ENCODE results near the gene RNF19B. TPM values are rescaled to one million over a fixed set of nuclear protein-coding genes. Genes with fewer than 3 reads are reported as not detected.

RNF19B gene
- total RNA-seq, 1 experiment from 2014 or later, result 15.0 TPM

DNA sequence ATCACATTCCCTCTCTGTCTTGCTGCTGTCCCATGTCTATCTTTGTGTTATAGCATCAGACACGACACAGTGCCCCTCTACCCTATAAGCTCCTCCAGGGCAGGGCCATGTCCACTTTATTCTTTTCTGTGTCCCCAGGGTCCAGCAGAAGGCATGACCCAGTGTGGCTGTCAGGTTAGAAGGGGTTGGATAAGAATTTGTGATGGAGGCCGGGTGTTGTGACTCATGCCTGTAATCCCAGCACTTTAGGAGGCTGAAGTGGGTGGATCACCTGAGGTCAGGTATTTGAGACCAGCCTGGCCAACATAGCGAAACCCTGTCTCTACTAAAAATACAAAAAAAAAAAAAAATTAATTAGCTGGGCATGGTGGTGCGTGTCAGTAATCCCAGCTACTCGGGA lies 26.3 kb upstream of the RNF19B start:
- no peaks in the 10 kb centered on the region for H3K9me3 ChIP-seq (ENCODE audit: control insufficient read depth, low read depth, low read length)
- no peak overlapping the region for H3K14ac ChIP-seq (ENCODE audit: insufficient read depth, low read length)
- H4K8ac ChIP-seq (replicated peaks; ENCODE audit: insufficient read length, low read depth, low read length), result no peak overlapping the region
- no peak overlapping the region for H3T11ph ChIP-seq (ENCODE audit: low read length)
- Mint-ChIP-seq H3K36me3 (ENCODE audit: insufficient read depth in 1 of 3, low read depth in 3 of 3) (no peaks in the 10 kb centered on the region), H3K27me3 (ENCODE audit: low read depth) (peaks cover 2% of the 10 kb centered on the region; the same call in 1 of the 2 replicates), H3K9me3 (no peaks in the 10 kb centered on the region), H3K4me3 (no peak overlapping the region), H3K4me1 (peaks cover 25 to 28% of the 10 kb centered on the region in 2 experiments), H3K27ac (no peak overlapping the region)
- H2AK5ac ChIP-seq (ENCODE audit: insufficient read length, low read length), result no peak overlapping the region
- no peak overlapping the region for H3K4ac ChIP-seq (ENCODE audit: low read depth, low read length)
- H3K4me1 ChIP-seq (ENCODE audit: insufficient read depth, low read length), result peaks cover 6% of the 10 kb centered on the region; the same call in 1 of the 2 replicates
- no peak for DNase-seq
- H3K79me1 ChIP-seq (ENCODE audit: insufficient read depth, low read depth, low read length, poor library complexity, severe bottlenecking), result no peaks in the 10 kb centered on the region
- no peak overlapping the region for H2BK15ac ChIP-seq (ENCODE audit: low read depth, low read length)
- no peak overlapping the region for H3K9ac ChIP-seq (ENCODE audit: extremely low read depth, insufficient read length, low read length)
- H2BK5ac ChIP-seq (ENCODE audit: insufficient read length, low read length), result no peak overlapping the region
- H3K27ac ChIP-seq (ENCODE audit: insufficient read length, low read depth, low read length), result no peak overlapping the region
- no peak overlapping the region for H3K56ac ChIP-seq (ENCODE audit: insufficient read length, low read depth, low read length)
- no peak overlapping the region for H3K4me2 ChIP-seq (ENCODE audit: insufficient read depth, insufficient read length, low read length)
- no peaks in the 10 kb centered on the region for H3K27me3 ChIP-seq (ENCODE audit: insufficient read depth, low read length)
- H4K91ac ChIP-seq (ENCODE audit: insufficient read length, low read depth, low read length), result no peak overlapping the region
- H3K18ac ChIP-seq (ENCODE audit: insufficient read length, low read depth, low read length), result no peak overlapping the region
- no peak overlapping the region for H2BK12ac ChIP-seq (ENCODE audit: insufficient read length, low read depth, low read length)
- H2BK120ac ChIP-seq (ENCODE audit: low read depth, low read length, poor library complexity, severe bottlenecking), result no peak overlapping the region
- WGBS (ENCODE audit: extremely low coverage, insufficient read length, low lambda C conversion rate), result no CpG with 5 or more reads among the region's 5 CpGs
- H2AFZ ChIP-seq (ENCODE audit: low read length), result no peak overlapping the region
- no peak overlapping the region for H3K23ac ChIP-seq (ENCODE audit: insufficient read length, low read depth, low read length)
- H2BK20ac ChIP-seq (ENCODE audit: low read depth, low read length, poor library complexity, severe bottlenecking), result no peak overlapping the region
- TF ChIP-seq, protein P1, sequence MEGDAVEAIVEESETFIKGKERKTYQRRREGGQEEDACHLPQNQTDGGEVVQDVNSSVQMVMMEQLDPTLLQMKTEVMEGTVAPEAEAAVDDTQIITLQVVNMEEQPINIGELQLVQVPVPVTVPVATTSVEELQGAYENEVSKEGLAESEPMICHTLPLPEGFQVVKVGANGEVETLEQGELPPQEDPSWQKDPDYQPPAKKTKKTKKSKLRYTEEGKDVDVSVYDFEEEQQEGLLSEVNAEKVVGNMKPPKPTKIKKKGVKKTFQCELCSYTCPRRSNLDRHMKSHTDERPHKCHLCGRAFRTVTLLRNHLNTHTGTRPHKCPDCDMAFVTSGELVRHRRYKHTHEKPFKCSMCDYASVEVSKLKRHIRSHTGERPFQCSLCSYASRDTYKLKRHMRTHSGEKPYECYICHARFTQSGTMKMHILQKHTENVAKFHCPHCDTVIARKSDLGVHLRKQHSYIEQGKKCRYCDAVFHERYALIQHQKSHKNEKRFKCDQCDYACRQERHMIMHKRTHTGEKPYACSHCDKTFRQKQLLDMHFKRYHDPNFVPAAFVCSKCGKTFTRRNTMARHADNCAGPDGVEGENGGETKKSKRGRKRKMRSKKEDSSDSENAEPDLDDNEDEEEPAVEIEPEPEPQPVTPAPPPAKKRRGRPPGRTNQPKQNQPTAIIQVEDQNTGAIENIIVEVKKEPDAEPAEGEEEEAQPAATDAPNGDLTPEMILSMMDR (conservative IDR thresholded peaks at IDR 0.05), result no peak
- H3K23me2 ChIP-seq (ENCODE audit: insufficient read length, low read depth, low read length, poor library complexity, severe bottlenecking), result no peaks in the 10 kb centered on the region
- H4K20me1 ChIP-seq (ENCODE audit: control insufficient read depth, insufficient read depth, insufficient read length), result no peaks in the 10 kb centered on the region
- H3K79me2 ChIP-seq (ENCODE audit: insufficient read depth, low read length), result no peaks in the 10 kb centered on the region
- H4K5ac ChIP-seq (ENCODE audit: insufficient read length, low read depth, low read length), result no peak overlapping the region

Data from H9 (cell line).